ENCODE results near the gene VANGL2. TPM values are rescaled to one million over a fixed set of nuclear protein-coding genes. Genes with fewer than 3 reads are reported as not detected.

Gene VANGL2
- total and polyA plus RNA-seq, 9 of the 15 experiments (the other 6 are each of a cell fraction or from before 2014, with no cell fraction given), result 0.28 to 4.0 (median 0.98) TPM

DNA sequence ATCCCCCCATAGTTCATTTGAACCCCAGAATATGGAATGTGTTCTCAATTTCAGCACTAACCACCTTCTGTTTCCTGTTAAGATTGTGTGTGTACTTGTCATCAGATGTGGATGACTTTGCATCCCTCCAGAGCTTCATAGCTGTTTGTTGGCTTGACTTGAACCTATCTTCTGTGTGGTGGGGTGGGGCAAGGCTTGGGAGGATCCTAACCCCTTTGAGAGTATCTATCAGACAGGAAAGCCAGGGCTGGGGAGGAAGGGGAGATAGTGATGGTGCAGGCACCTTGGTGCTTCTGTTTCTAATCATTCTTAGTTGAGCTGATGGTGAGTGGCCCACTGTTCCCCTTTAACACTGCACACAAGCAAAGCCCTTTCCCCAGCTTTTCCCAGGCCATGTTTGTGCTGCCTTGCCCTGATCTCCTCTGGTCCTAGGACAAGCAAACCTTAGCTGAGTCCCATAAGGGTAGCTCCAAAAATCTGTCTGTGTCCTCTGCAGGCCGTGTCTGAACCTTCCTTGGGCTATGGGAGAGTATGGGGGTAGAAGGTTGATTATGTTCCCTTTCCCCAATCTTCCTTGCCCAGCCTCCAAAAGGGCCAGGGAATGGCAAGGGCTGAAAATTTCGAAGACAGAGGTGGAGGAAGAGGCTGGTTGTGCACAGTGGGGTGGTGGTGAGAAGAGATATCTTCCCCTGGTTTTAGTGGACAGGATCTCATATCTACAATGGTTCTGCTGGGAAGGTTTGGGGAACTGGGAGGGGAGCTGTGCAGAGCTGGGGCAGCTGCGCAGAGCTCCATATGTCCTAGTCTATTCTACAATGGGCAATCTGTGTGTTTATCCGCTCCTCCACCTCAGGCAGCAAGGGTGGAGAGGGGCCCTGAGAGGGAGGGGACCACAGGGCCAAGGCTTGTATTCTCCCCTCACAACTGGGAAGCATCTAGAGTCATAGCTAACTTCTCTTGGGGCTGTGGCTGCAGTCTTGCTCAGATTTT is 32.1 kb upstream of the VANGL2 start (continued):
- TF ChIP-seq NFE2 (IDR thresholded peaks at IDR 0.05; ENCODE audit: low read depth) (peak; percentile 87), MECOM (CRISPR knock-in tag; IDR thresholded peaks at IDR 0.05) (peak; percentile 87; the same call in 1 of the 2 replicates), DEAF1 (CRISPR knock-in tag; IDR thresholded peaks at IDR 0.05) (no peak), ATF1 (CRISPR knock-in tag; IDR thresholded peaks at IDR 0.05) (no peak), ATF1 (tag; IDR thresholded peaks at IDR 0.05) (0 out of 2 replicates have a peak, but pooled peaks have one; percentile 15), KDM5B (IDR thresholded peaks at IDR 0.05; ENCODE audit: insufficient replicate concordance, low read depth, low read length) (no peak), CXXC5 (CRISPR knock-in tag; IDR thresholded peaks at IDR 0.05) (no peak), DPF2 (IDR thresholded peaks at IDR 0.05) (0 out of 2 replicates have a peak, but pooled peaks have one; percentile 67), KDM1A (IDR thresholded peaks at IDR 0.05) (peak in 1 of 2 experiments; percentile 50; a peak in 1 of 4 replicates), NCOR1 (IDR thresholded peaks at IDR 0.05) (peak; percentile 18; the same call in 1 of the 2 replicates), PTBP1 (IDR thresholded peaks at IDR 0.05; ENCODE audit: low read depth, low read length) (no peak), CBFA2T3 (IDR thresholded peaks at IDR 0.05) (peak; percentile 27; the same call in 1 of the 2 replicates), CCNT2 (IDR thresholded peaks at IDR 0.05; ENCODE audit: borderline replicate concordance, extremely low read depth, insufficient read length, low read depth, low read length) (no peak), ESRRA (IDR thresholded peaks at IDR 0.05; ENCODE audit: borderline replicate concordance, low read depth) (no peak), NFXL1 (CRISPR knock-in tag; IDR thresholded peaks at IDR 0.05) (no peak), NKRF (IDR thresholded peaks at IDR 0.05; ENCODE audit: borderline replicate concordance) (no peak), NRF1 (conservative IDR thresholded peaks at IDR 0.05 in 1 of 2, IDR thresholded peaks at IDR 0.05 in 1 of 2) (peak; percentile 60 to 70), KLF10 (CRISPR knock-in tag; IDR thresholded peaks at IDR 0.05) (no peak), ARNT (IDR thresholded peaks at IDR 0.05) (0 out of 4 replicates have a peak, but pooled peaks of 1 of the 2 experiments have one; percentile 41), BHLHE40 (IDR thresholded peaks at IDR 0.05; ENCODE audit: low read length) (0 out of 2 replicates have a peak, but pooled peaks have one; percentile 5), ZNF263 (CRISPR knock-in tag; IDR thresholded peaks at IDR 0.05; ENCODE audit: borderline replicate concordance) (no peak)

All from K562 (cell line).